Epithelial cell of prostate (primary cell): Measurements from ENCODE around the gene CACNG7.

Experiments used
- DNase-seq: peaks from one replicate; pipeline ENCODE4 v3.0.0-alpha.2; 2011; ENCODE audit warnings: low read depth, low spot score
- H3K27ac ChIP-seq: fragments of 450-650 bp; 2 replicates; pipeline ENCODE4 v1.5.1; 2017; ENCODE audit warnings: mild to moderate bottlenecking

Gene CACNG7

GRCh38 chr19:53978975-53979801 is 70.1 kb downstream of the CACNG7 start:
- no peak overlapping the region for H3K27ac ChIP-seq
- no peak for DNase-seq

DNA sequence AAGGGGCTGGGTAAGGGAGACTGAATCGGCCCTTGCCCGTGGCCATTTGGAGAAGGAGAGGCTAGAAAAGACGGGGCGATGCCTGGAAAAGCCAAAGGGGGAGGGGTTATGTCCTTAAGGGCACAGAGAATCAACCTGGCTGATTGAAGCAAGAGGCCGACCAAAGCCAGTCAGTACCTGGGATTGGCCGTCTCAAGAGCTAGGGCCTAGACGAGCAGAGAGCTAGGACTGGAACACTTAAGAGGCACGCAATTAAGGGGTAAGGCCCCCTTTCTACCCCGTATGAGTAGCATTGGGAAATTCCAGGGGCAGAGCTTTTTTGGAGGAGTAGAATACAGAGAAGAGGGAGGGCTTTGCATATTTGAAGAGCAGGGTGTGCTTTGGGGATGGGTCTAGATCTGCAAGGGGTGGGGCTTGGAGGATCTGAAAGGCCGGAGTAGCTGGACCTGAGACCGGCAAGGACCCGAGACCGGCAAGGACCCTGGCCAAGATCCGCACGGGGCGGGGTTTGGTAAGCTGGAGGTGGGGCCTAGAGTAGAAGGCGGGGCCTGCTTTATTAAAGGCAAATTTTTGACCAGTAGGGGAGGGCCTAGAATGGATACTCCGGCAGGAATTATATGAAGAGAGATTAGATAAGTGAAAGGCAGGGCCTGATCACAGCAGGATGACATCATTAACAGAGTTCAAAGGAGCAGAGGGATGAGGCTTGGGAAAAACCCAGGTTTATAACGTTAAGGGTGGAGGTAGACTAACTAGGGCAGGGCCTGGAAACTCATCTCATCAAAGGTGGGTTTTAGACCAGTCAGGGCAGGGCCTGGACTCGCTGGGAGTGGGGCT is 71.7 kb downstream of the CACNG7 start:
- H3K27ac ChIP-seq = no peak overlapping the region
- DNase-seq = no peak

GRCh38 chr19:53981376-53981951 is 72.4 kb downstream of the CACNG7 start:
- no peak for DNase-seq
- H3K27ac ChIP-seq = no peak overlapping the region

DNA sequence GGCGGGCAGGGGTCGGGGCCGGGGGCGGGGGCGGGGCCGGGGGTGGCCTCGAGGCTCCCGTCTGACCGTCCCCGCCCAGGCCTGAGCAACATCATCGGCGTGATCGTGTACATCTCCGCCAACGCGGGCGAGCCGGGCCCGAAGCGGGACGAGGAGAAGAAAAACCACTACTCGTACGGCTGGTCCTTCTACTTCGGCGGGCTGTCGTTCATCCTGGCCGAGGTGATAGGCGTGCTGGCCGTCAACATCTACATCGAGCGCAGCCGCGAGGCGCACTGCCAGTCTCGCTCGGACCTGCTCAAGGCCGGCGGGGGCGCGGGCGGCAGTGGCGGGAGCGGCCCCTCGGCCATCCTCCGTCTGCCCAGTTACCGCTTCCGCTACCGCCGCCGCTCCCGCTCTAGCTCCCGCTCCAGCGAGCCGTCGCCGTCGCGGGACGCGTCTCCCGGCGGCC is 72.9 kb downstream of the CACNG7 start:
- no peak overlapping the region for H3K27ac ChIP-seq
- DNase-seq = no peak

DNA sequence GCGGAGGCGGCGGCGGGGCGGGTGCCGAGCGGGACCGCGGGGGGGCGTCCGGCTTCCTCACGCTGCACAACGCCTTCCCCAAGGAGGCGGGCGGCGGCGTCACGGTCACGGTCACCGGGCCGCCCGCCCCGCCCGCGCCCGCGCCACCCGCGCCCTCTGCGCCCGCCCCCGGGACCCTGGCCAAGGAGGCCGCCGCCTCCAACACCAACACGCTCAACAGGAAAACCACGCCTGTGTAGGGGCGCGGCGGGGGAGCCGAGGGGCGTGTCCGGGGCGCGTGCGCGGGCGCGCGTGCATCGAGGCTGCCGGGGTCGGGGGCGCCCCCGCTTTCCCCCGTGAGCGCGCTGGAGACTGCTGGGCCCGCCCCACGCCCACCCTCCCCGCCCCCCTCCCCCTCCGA is 73.5 kb downstream of the CACNG7 start:
- no peak overlapping the region for H3K27ac ChIP-seq
- DNase-seq = no peak

- no peak for DNase-seq
- no peak overlapping the region for H3K27ac ChIP-seq
These were observed 74.6 kb downstream of the CACNG7 start for GRCh38 chr19:53983457-53984289.

DNA sequence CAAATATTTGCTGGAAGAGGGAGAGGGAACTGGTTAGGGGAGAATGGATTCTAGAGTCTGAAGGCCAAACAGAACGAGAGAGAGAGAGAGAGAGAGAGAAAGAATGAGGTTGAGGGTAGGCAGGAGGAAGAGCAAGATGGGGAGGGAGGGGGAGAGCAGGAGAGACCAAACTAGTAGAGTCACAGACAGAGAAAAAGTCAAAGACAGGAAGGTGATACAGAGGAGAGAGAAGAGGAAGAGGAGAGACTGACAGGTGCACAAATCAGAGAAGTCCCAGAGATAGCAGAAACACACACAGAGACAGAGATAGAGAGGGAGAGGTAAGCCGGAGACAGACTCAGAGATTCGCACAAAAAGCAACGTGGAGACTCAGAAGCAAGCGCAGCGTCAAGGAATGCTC is 76.8 kb downstream of the CACNG7 start:
- DNase-seq = no peak
- no peak overlapping the region for H3K27ac ChIP-seq

- no peak overlapping the region for H3K27ac ChIP-seq
- DNase-seq = no peak
These were observed 79.9 kb downstream of the CACNG7 start for GRCh38 chr19:53988981-53989380.

DNA sequence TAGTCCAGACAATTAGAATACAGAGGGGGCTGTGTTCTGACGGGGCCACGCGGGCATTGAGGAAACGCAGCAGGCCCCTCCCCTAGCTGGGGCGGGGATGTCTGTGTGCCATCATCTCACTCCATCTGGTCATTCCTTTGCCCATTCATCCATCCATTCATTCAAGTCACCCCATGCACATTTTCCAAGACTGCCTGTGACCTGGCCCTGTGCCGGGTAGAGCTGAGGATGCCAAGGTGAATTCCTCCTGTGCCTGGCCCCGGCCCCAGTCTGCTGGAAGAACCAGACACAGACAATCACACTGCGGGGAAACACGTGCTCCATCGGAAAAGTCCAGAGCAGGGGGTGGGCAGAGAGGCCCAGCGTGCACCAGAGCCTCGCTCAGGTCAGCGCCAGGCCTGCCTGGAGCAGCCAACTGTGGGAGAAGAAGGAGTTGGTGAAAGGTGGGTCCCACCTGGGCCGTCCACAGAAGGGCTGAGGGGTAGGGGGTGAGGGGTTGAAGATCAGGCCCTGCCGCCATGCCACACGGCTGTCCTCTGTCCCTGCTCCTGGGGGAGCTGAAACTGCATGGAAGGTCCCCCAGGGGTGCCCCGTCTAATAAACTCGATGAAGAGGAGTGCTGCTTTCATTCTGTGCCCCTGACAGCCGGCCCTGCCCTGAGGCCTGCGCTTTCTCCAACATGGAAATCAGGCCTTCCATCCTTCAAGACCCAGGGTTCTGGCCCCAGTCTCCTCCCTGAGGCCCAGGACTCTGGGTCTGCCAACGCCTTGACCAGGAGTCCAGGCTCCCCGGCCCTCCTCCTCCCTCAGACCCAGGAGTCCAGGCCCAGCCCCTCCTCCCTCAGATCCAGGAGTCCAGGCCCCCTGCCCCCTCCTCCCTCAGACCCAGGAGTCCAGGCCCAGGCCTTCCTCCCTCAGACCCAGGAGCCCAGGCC is 80.8 kb downstream of the CACNG7 start:
- no peak for DNase-seq
- H3K27ac ChIP-seq = no peak overlapping the region

DNA sequence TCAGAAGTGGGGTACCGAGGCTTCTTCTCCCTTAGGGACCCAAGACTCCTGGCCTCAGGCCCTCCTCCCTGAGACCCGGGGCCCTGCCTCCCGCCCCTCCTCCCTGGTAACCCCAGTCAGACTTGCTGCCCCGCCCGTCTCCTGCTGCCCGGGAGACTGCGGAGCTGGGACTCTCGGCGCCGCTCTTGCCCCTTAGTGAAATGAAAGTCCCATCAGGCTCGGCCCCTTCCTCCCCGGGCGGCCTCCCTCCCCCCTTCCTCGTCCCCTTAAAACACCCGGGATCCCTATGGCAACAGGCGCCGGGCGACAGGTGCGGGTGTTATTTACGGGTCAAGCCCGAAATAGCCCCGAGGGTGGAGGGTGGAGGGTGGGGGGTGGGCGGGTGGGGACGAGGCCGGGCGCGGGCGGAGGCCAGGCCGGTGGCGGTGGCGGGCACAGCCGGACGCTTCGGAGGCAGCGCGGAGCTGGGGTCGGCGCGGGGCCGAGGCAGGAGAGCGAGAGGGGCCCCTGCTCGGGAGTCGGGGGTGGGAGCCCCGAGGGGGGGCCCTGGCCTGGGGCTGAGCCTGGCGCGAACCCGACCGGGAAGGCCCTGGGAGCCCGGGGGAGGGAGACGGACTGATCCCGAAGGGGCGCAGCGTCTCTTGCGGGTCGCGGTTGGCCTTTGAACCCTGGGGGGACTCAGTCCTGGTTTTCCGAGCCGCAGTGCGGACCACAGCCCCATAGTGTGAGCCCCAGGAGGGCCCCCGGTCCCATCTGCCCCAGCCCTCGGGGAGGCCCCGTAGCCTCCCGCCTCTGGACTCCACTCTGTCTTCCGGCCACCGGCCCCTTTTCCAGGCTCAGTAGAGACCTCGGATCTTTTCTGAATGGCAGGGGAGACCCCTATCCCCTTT is 82.4 kb downstream of the CACNG7 start, which contains the start of gene CACNG6:
Gene CACNG6, plus strand, starts transcription at position 414 of the 890 bp plus-strand sequence. CDS start 1,241 bp downstream, outside the sequence.
- DNase-seq = no peak
- H3K27ac ChIP-seq = no peak within 1 kb of the TSS

DNA sequence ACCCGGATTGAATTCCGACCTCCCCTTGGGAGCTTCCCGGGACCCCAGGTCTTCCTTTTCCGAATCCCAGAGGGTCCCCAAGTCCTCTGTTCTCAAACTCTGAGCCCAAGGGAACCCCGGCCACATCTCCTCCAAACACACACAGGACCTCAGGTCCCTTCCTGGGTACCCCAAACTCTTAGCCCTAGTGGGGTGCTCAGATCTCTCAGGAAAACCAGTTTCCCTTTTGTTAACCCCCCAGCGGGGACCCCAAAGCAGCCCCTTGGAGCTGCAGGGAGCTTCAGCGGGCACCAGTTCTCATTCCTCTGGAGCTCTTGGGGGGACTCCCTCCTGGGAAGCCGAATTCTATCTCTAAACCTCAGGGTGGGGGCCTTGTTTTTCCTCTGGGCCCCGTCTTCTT is 83.1 kb downstream of the CACNG7 start:
- H3K27ac ChIP-seq = no peak overlapping the region
- no peak for DNase-seq

DNA sequence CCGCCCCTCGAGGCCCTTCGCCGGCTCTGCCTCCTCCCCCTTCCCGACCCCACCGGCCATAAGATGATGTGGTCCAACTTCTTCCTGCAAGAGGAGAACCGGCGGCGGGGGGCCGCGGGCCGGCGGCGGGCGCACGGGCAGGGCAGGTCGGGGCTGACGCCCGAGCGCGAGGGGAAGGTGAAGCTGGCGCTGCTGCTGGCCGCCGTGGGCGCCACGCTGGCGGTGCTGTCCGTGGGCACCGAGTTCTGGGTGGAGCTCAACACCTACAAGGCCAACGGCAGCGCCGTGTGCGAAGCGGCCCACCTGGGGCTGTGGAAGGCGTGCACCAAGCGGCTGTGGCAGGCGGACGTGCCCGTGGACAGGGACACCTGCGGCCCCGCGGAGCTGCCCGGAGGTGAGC is 83.7 kb downstream of the CACNG7 start:
- H3K27ac ChIP-seq = no peak overlapping the region
- no peak for DNase-seq

DNA sequence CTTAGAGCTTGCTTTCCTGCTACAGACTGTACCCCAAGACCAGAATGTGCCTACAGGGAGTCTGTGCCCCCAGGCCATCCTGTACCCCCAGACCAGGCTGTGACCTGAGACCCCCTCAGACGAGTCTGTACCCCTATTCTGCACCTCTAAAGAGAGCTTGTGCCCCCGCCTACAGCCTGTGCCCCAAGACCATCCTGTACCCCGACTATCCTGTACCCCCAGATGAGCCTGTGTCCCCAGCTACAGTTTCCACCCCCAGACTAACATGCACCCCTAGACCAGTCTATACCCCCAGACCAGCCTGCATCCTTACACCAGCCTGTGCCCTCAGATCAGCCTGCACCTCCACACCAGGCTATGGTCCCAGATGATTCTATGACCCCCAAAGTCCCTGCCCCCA is 84.4 kb downstream of the CACNG7 start:
- H3K27ac ChIP-seq = no peak overlapping the region
- no peak for DNase-seq
